GM19455 (cell line): ENCODE measurements around the gene PRSS57.
"Not testable (repeated sequence)": the region's sequence is repeated elsewhere in the genome, so short reads cannot be mapped to it uniquely, and the experiment has no call there.

Experiments used
- ATAC-seq: cut with Tn5 transposase; IDR thresholded peaks from one replicate; pipeline ENCODE4 v1.9.1; 2021; ENCODE audit not compliant: unreplicated experiment

Gene PRSS57

GRCh38 chr19:695352-695949 lies at the start of gene PRSS57:
PRSS57 (minus strand) TSS chr19:695452; CDS start chr19:695430, 22 bp downstream.
- ATAC-seq, result no peak

GRCh38 chr19:743168-743687 lies 48.0 kb upstream of the PRSS57 start:
- no peak for ATAC-seq

GRCh38 chr19:742540-743075 lies 47.4 kb upstream of the PRSS57 start:
- ATAC-seq, result no peak

- ATAC-seq, result no peak
These were observed 46.4 kb upstream of the PRSS57 start for GRCh38 chr19:741506-742131.

GRCh38 chr19:740816-741505 lies 45.7 kb upstream of the PRSS57 start:
- not testable (repeated sequence) for ATAC-seq

- no peak for ATAC-seq
These were observed 44.9 kb upstream of the PRSS57 start for GRCh38 chr19:739998-740715.

GRCh38 chr19:738509-739128 lies 43.4 kb upstream of the PRSS57 start:
- no peak for ATAC-seq

GRCh38 chr19:737591-738093 lies 42.4 kb upstream of the PRSS57 start:
- no peak for ATAC-seq

GRCh38 chr19:736125-736524 lies 40.9 kb upstream of the PRSS57 start:
- ATAC-seq, result no peak

- ATAC-seq, result no peak
These were observed 39.5 kb upstream of the PRSS57 start for GRCh38 chr19:734716-735115.

GRCh38 chr19:732148-733069 lies 37.2 kb upstream of the PRSS57 start:
- no peak for ATAC-seq

- ATAC-seq, result no peak
These were observed 35.7 kb upstream of the PRSS57 start for GRCh38 chr19:731000-731399.

- no peak for ATAC-seq
These were observed 34.9 kb upstream of the PRSS57 start for GRCh38 chr19:729965-730668.

- ATAC-seq, result not testable (repeated sequence)
These were observed 34.3 kb upstream of the PRSS57 start for GRCh38 chr19:729564-729963.

- ATAC-seq, result no peak
These were observed 32.8 kb upstream of the PRSS57 start for GRCh38 chr19:728011-728410.

- no peak for ATAC-seq
These were observed 32.0 kb upstream of the PRSS57 start for GRCh38 chr19:726993-727956.

- no peak for ATAC-seq
These were observed 30.3 kb upstream of the PRSS57 start for GRCh38 chr19:725461-726089.
